HG03460 (cell line): Measurements from ENCODE around the gene EIF3L.

Experiments used
- ATAC-seq: cut with Tn5 transposase; IDR thresholded peaks from one replicate; pipeline ENCODE4 v1.9.1; 2021; ENCODE audit not compliant: unreplicated experiment

The EIF3L gene

GRCh38 chr22:37926358-37926757 is 77.1 kb downstream of the EIF3L start:
- ATAC-seq, result no peak

DNA sequence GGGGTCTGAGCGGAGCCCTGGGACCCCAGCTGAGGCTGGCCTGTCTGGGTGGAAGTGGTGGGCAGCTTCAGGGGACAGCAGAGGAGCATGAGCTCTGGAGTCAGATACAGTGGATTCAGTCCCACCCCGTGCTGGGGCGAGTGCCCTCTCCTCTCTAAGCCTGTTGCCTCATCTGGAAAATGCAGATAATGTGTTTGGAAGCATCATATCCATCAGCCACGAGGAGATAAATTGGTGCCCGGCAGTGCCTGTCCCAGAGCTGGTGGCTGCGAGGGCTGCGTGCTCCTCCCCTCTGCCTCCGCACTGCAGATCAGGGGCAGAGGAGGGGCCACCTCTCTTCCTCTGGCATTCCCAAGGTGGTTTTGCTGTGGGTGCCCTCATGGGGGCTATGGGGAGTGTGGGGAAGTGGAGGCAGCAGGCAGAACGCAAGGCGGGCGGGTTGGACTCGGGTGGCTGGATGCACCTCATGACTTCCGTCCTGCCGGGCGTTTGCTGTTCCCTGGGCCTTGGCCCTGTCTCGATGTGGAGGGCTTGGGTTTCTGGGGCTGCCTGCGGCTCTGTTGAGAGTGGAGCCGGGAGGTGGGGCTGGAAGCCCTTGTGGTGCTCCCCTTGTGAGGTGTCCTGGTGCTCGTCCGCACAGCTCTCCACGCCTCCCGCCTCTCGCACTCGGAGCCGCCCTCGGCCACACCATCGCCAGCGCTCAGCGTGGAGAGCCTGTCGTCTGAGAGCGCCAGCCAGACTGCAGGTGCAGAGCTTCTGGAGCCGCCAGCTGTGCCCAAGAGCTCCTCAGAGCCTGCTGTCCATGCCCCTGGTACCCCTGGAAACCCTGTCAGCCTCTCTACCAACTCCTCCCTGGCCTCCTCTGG is 77.8 kb downstream of the EIF3L start:
- ATAC-seq, result no peak

GRCh38 chr22:37927637-37927936 is 78.4 kb downstream of the EIF3L start:
- no peak for ATAC-seq

- ATAC-seq, result no peak
These were observed 80.2 kb downstream of the EIF3L start for GRCh38 chr22:37929390-37929789.

GRCh38 chr22:37930270-37930951 is 81.2 kb downstream of the EIF3L start:
- no peak for ATAC-seq

- no peak for ATAC-seq
These were observed 81.8 kb downstream of the EIF3L start for GRCh38 chr22:37930952-37931440.

DNA sequence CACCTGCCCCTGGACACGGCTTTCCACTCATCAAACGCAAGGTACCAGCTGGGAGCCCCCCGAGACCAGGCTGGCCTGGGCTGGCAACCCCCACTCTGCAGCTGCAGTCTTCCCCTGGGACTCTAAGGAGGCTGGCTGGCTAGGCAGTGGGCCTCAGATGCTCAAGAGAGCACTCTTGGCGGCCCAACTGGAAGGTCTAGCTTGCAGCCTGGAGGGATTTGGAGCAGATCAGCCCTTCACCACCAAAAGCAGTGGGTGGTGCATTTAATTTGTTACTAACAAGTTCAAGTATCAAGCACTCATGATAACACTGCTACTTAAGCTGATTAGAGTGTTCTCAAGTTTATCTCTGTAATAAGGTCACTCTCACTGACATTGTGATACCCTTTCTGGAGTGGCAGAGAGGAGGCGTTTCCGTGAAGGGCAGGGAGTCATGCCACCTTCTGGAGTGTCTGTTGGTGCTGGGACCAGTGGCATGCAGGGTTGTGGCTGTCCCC is 82.7 kb downstream of the EIF3L start:
- ATAC-seq, result no peak

DNA sequence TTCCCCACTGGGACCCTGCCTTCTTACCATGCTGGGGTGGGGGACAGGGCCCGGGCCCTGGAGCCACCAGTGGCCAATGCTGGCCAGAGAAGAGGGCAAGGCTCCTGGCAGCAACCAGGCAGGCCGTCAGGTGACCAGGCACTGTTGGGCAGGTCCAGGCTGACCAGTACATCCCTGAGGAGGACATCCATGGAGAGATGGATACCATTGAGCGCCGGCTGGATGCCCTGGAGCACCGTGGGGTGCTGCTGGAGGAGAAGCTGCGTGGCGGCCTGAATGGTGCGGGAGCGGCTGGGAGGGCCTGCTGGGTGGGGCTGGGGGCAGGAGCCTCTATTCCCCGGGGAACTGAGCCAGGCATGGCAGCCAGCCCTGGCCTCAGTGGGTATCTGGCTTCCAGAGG is 83.2 kb downstream of the EIF3L start:
- no peak for ATAC-seq

DNA sequence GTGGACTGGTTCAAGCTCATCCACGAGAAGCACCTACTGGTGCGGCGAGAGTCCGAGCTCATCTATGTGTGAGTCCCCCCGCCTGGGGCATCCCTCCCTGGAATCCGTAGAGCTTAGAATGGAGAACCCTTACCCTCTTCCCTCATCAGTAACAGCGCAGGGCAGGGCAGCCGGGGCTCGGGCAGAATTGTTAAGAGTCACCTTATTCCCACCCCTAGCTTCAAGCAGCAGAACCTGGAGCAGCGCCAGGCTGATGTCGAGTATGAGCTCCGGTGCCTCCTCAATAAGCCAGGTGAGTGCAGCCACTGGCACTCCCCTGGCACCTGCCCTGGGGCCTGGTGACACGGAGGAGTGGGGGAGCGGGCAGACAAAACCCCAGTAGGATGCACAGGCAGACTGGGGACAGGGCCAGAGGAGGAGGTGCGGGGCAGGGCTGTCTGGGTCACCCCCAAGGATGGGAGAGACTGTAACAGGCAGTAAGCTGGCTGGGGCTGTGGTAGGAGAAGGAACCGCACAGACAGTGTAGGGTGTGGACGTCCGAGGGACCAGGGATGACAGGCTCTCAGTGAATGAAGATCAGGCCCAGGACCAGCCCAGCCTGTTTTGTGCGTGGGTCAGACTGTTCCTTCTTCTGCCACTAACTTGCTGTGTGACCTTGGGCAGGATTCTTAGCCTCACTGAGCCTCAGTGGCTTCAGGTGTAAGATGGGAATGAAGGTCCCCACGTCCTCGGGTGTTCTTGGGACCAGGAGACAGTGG is 83.8 kb downstream of the EIF3L start:
- ATAC-seq, result no peak

DNA sequence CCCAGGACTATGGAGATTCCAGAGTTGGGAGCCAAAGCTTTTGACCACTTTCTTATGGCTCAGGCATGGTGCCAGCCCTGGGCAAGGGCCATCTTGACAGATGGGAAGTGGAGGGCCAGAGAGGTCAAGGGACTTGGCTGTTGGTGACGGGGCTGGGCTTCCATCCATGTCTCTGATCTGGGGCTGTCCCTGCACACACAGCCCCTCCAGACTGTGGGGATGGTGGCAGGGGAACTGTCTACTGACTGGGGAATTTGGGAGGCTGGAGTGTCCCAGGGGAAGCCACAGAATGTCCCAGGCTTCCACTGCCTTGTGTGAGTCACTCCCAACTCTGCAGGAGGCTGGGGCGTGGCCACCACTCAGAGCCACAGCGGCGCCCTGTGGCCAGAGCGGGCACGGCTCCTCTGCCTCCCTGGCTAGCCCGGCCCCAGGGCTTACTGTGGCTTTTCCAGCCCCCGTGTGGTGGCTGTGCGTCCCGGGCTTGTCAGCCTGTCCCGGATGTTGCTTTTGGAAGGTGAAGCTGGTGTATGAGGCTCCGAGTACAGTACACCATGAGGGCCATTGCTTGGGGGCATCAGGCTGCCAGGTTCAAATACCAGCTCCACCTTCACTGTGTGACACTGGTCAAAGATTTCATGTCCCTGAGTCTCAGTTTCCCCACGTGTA is 84.6 kb downstream of the EIF3L start:
- no peak for ATAC-seq
